H1 (cell line): ENCODE data around the gene CPLX1. TPM values are rescaled to one million over a fixed set of nuclear protein-coding genes. Genes with fewer than 3 reads are reported as not detected.

ENCODE experiments used
- CTCF ChIA-PET: fragments of 300-600 bp; sonication (Branson Sonifier 250); formaldehyde crosslinking; loops from one replicate; lab custom pipeline; 2021; ENCODE audit not compliant: partially characterized antibody; lab: Charles Lee
- POLR2A ChIA-PET: fragments of 300-600 bp; sonication (Branson Sonifier 250); formaldehyde crosslinking; loops from one replicate; lab custom pipeline; 2021; ENCODE audit warnings: inconsistent platforms; ENCODE audit not compliant: partially characterized antibody; lab: Charles Lee
- DNase-seq, 2 experiments: peaks; one replicate each; pipeline versions ENCODE4 v3.0.0 to v3.0.0-alpha.2; 2010 to 2022; ENCODE audit warnings: low spot score in 2 of 2, low read depth in 1 of 2, mixed read lengths in 1 of 2
- FAIRE-seq: peaks from 2 replicates; lab custom pipeline; 2011; peaks lifted over from hg19 to GRCh38; lab: Jason Lieb, UNC
- H2AFZ ChIP-seq: 2 replicates; pipeline ENCODE4 v1.8.1; 2012; ENCODE audit warnings: low read length, inconsistent platforms
- H2AK5ac ChIP-seq: 2 replicates; pipeline ENCODE4 v1.6.1; 2013; ENCODE audit warnings: low read depth, low read length
- H2BK120ac ChIP-seq: replicated peaks from 2 replicates; pipeline ENCODE3; 2013; ENCODE audit warnings: low read depth, low read length, inconsistent platforms
- H2BK12ac ChIP-seq: 2 replicates; pipeline ENCODE4 v1.6.1; 2013; ENCODE audit warnings: low read depth, low read length
- H2BK15ac ChIP-seq: 2 replicates; pipeline ENCODE4 v1.6.1; 2013; ENCODE audit warnings: low read length
- H2BK20ac ChIP-seq: 2 replicates; pipeline ENCODE4 v1.6.1; 2013; ENCODE audit warnings: low read length
- H2BK5ac ChIP-seq: 2 replicates; pipeline ENCODE4 v1.6.1; 2013; ENCODE audit warnings: low read depth, low read length
- H3K14ac ChIP-seq: 2 replicates; pipeline ENCODE4 v1.6.1; 2013; ENCODE audit warnings: inconsistent platforms; ENCODE audit not compliant: insufficient read length
- H3K18ac ChIP-seq: 2 replicates; pipeline ENCODE4 v1.6.1; 2013; ENCODE audit warnings: low read length; ENCODE audit errors: extremely low read depth
- H3K23ac ChIP-seq: 2 replicates; pipeline ENCODE4 v1.6.1; 2013; ENCODE audit warnings: inconsistent platforms; ENCODE audit not compliant: insufficient read length
- H3K23me2 ChIP-seq: 2 replicates; pipeline ENCODE4 v1.6.1; 2013; ENCODE audit warnings: low read depth, low read length
- H3K27ac ChIP-seq: 2 replicates; pipeline ENCODE4 v1.6.1; 2011; ENCODE audit warnings: low read depth, low read length, inconsistent platforms
- H3K27me3 ChIP-seq, 4 experiments: replicated peaks in 1 of 4; 1 replicate in 1 of 4; 2 replicates in 3 of 4; pipeline versions ENCODE4 v1.6.1 to v1.8.1; 2011 to 2013; ENCODE audit warnings: low read length in 3 of 4, mild to moderate bottlenecking in 3 of 4, inconsistent platforms in 2 of 4, mixed read lengths in 2 of 4, moderate library complexity in 1 of 4; ENCODE audit not compliant: control insufficient read depth in 3 of 4, insufficient read depth in 3 of 4; ENCODE audit errors: extremely low read depth in 1 of 4
- H3K36me3 ChIP-seq, 4 experiments: 2 replicates each; pipeline versions ENCODE4 v1.6.1 to v1.8.1; 2011 to 2013; ENCODE audit warnings: mild to moderate bottlenecking in 4 of 4, low read length in 3 of 4, moderate library complexity in 2 of 4, control low read depth in 1 of 4, inconsistent platforms in 1 of 4; ENCODE audit not compliant: insufficient read depth in 4 of 4, control insufficient read depth in 2 of 4
- H3K4ac ChIP-seq: replicated peaks from 2 replicates; pipeline ENCODE3; 2013; ENCODE audit warnings: low read length, low read depth, mixed read lengths, inconsistent platforms; ENCODE audit not compliant: insufficient read length
- H3K4me1 ChIP-seq, 4 experiments: replicated peaks in 1 of 4; 1 replicate in 1 of 4; 2 replicates in 3 of 4; pipeline versions ENCODE4 v1.6.1 to v1.8.1; 2011 to 2013; ENCODE audit warnings: low read length in 3 of 4, inconsistent platforms in 2 of 4, mixed read lengths in 1 of 4; ENCODE audit not compliant: insufficient read depth in 4 of 4, control insufficient read depth in 3 of 4
- H3K4me2 ChIP-seq, 2 experiments: 2 replicates each; pipeline versions ENCODE4 v1.6.1 to v1.8.1; 2011 to 2013; ENCODE audit warnings: low read depth in 2 of 2, low read length in 2 of 2, control low read depth in 1 of 2, inconsistent platforms in 1 of 2, mild to moderate bottlenecking in 1 of 2; ENCODE audit not compliant: insufficient read depth in 1 of 2
- H3K4me3 ChIP-seq, 4 experiments: fragments of 200-600, 300-600 bp in 1 of 4; sonication (generic), shearing (Covaris generic), sonication (Bioruptor Twin) in 1 of 4; 2 replicates each; pipeline versions ENCODE4 v1.5.1 to v1.8.1; 2011 to 2016; ENCODE audit warnings: low read length in 4 of 4, low read depth in 3 of 4, control low read depth in 2 of 4, inconsistent platforms in 2 of 4, mild to moderate bottlenecking in 2 of 4, mixed read lengths in 1 of 4, moderate library complexity in 1 of 4; ENCODE audit not compliant: insufficient read depth in 2 of 4; ENCODE audit errors: extremely low read depth in 1 of 4
- H3K56ac ChIP-seq: replicated peaks from 2 replicates; pipeline ENCODE3; 2013; ENCODE audit warnings: low read depth, mild to moderate bottlenecking, mixed read lengths, low read length, inconsistent platforms; ENCODE audit not compliant: insufficient read length
- H3K79me1 ChIP-seq: 2 replicates; pipeline ENCODE4 v1.6.1; 2013; ENCODE audit warnings: low read depth, low read length, control low read depth
- H3K79me2 ChIP-seq, 2 experiments: 2 replicates each; pipeline versions ENCODE4 v1.6.1 to v1.8.1; 2012 to 2013; ENCODE audit warnings: low read length in 2 of 2, mild to moderate bottlenecking in 2 of 2, inconsistent platforms in 1 of 2; ENCODE audit not compliant: insufficient read depth in 2 of 2, control insufficient read depth in 1 of 2
- H3K9ac ChIP-seq, 4 experiments: replicated peaks in 1 of 4; 1 replicate in 1 of 4; 2 replicates in 3 of 4; pipeline versions ENCODE4 v1.6.1 to v1.8.1; 2011 to 2013; ENCODE audit warnings: low read depth in 3 of 4, low read length in 3 of 4, control low read depth in 2 of 4, mild to moderate bottlenecking in 2 of 4, moderate library complexity in 2 of 4, inconsistent platforms in 1 of 4; ENCODE audit errors: extremely low read depth in 1 of 4
- H3K9me3 ChIP-seq, 2 experiments: 2 replicates each; pipeline versions ENCODE4 v1.6.1 to v1.8.1; 2012 to 2013; ENCODE audit warnings: mild to moderate bottlenecking in 2 of 2, moderate library complexity in 2 of 2, control low read depth in 1 of 2, inconsistent platforms in 1 of 2, low read depth in 1 of 2, low read length in 1 of 2, mixed read lengths in 1 of 2; ENCODE audit not compliant: insufficient read depth in 2 of 2
- H4K20me1 ChIP-seq, 2 experiments: replicated peaks in 1 of 2; 2 replicates each; pipeline versions ENCODE3 to v1.8.1; 2011 to 2013; ENCODE audit warnings: inconsistent platforms in 2 of 2, low read length in 2 of 2, mild to moderate bottlenecking in 1 of 2; ENCODE audit not compliant: insufficient read depth in 2 of 2, control insufficient read depth in 1 of 2
- H4K5ac ChIP-seq: 2 replicates; pipeline ENCODE4 v1.6.1; 2013; ENCODE audit warnings: low read length, low read depth, mixed read lengths, inconsistent platforms; ENCODE audit not compliant: insufficient read length
- H4K8ac ChIP-seq: 2 replicates; pipeline ENCODE4 v1.8.0; 2013; ENCODE audit warnings: mild to moderate bottlenecking, moderate library complexity, low read length, inconsistent platforms; ENCODE audit not compliant: insufficient read depth; ENCODE audit errors: extremely low read depth
- H4K91ac ChIP-seq: replicated peaks from 2 replicates; pipeline ENCODE3; 2013; ENCODE audit warnings: low read length, mixed read lengths, inconsistent platforms; ENCODE audit not compliant: insufficient read length
- ASH2L ChIP-seq: fragments of 200-600, 300-600 bp; sonication (generic); IDR thresholded peaks from one replicate; pipeline ENCODE4 v1.7.1; 2017; ENCODE audit warnings: low read length
- BCL11A ChIP-seq, 2 experiments: IDR thresholded peaks; one replicate each; pipeline ENCODE4 v1.6.1; 2011; ENCODE audit warnings: low read depth in 2 of 2, low read length in 2 of 2, mild to moderate bottlenecking in 2 of 2
- E2F6 ChIP-seq: IDR thresholded peaks from 2 replicates; pipeline ENCODE4 v1.6.1; 2012; ENCODE audit warnings: inconsistent platforms
- KDM1A ChIP-seq: fragments of 200-600, 300-600 bp; sonication (generic); IDR thresholded peaks from 2 replicates; pipeline ENCODE4 v1.7.1; 2016; ENCODE audit warnings: mild to moderate bottlenecking, low read length, borderline replicate concordance
- MAX ChIP-seq: IDR thresholded peaks from 2 replicates; pipeline ENCODE4 v1.6.1; 2012; ENCODE audit warnings: inconsistent platforms
- NRF1 ChIP-seq: IDR thresholded peaks from 2 replicates; pipeline ENCODE4 v1.6.1; 2011; ENCODE audit warnings: mild to moderate bottlenecking, low read depth, low read length, improper control_type of control experiment
- SIN3A ChIP-seq, 2 experiments: IDR thresholded peaks in 1 of 2; conservative IDR thresholded peaks in 1 of 2; 2 replicates each; pipeline ENCODE4 v1.6.1; 2011 to 2012; ENCODE audit warnings: low read length in 2 of 2, improper control_type of control experiment in 1 of 2, low read depth in 1 of 2, mild to moderate bottlenecking in 1 of 2
- whole genome bisulfite sequencing, 2 experiments: shearing (Covaris generic) in 1 of 2; methylation state at CpG; one replicate each; pipeline versions ENCODE4 v1.1.6 to v1.1.7; 2013 to 2015; ENCODE audit warnings: low lambda C conversion rate in 2 of 2, mixed read lengths in 2 of 2, inconsistent platforms in 1 of 2, low coverage in 1 of 2, missing lambda C conversion rate in 1 of 2; ENCODE audit not compliant: insufficient replicate concordance in 2 of 2, insufficient coverage in 1 of 2, insufficient read length in 1 of 2; ENCODE audit errors: extremely low coverage in 1 of 2, missing lambda C conversion rate in 1 of 2; 5-methylcytosine and 5-hydroxymethylcytosine counted together
- polyA plus RNA-seq, 7 experiments: library from polyadenylated mRNA; depleted of rRNA in 3 of 7; stranded (reverse) in 5 of 7; unstranded in 2 of 7; fragments of >200 nt in 5 of 7; fragments of 200-250 nt in 2 of 7; gene quantifications; 1 replicate in 5 of 7; 2 replicates in 1 of 7; 4 replicates in 1 of 7; pipeline versions ENCODE4 v1.2.1 to v1.2.3, GENCODE V29; 2011 to 2013; ENCODE audit warnings: missing spikeins in 2 of 7, mixed read lengths in 2 of 7
- total RNA-seq: library from RNA; stranded (reverse); fragmentation: NEBNext Ultra II Directional; extraction: Animal tissue kit (Norgen Biotek cat#: 25700); gene quantifications from 2 replicates; pipeline ENCODE4 v1.2.1, GENCODE V29; 2021

Gene CPLX1
- total and polyA plus RNA-seq, 2 of the 8 experiments (the other 6 are each of a cell fraction or from before 2014, with no cell fraction given), result 0.32 to 0.56 TPM

DNA sequence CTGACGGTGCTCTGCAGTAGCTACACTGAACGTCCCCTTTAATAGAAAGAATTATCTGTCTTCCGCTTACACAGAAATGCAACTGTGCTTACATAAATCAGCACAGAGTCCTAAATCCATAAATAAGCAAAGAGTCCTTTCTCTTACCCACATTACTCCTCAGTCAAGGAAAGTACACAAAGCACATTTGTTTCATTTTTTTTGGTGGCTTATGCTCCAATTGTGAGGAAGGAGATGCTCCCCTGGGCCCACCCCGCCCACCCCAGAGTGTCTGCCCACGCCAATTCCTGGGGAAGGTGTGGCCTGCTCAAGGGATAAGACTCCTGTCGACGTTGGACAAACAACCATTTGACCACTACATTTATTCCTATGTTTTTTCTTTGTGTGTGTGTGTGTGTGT, 53.8 kb downstream of the CPLX1 start:
- no peak overlapping the region for H2BK5ac ChIP-seq
- H3K79me2 ChIP-seq, result peaks cover 0 to 63% of the 10 kb centered on the region in 2 experiments; a peak in 3 of 4 replicates
- no peak overlapping the region for H2BK120ac ChIP-seq
- no peak overlapping the region for H3K27ac ChIP-seq
- no peak for TF ChIP-seq KDM1A
- TF ChIP-seq BCL11A (IDR thresholded peaks at IDR 0.05; ENCODE audit: low read depth in 2 of 2, low read length in 2 of 2), result no peak
- TF ChIP-seq NRF1, result no peak
- TF ChIP-seq ASH2L, result no peak
- TF ChIP-seq MAX, result no peak
- TF ChIP-seq SIN3A (conservative IDR thresholded peaks at IDR 0.05 in 1 of 2, IDR thresholded peaks at IDR 0.05 in 1 of 2; ENCODE audit: low read depth in 1 of 2, low read length in 2 of 2), result no peak
- TF ChIP-seq E2F6, result no peak
- no peak overlapping the region for H4K5ac ChIP-seq
- no peak overlapping the region for H3K56ac ChIP-seq
- ChIA-PET POLR2A (interaction anchor here (1.8 kb wide), 1 partner anchor 9 kb away, joined by 8 read pairs; no protein-coding TSS in a partner anchor), CTCF (no interaction called here)
- H3K23ac ChIP-seq, result no peak overlapping the region
- no peak overlapping the region for H3K18ac ChIP-seq
- H2AFZ ChIP-seq, result no peak overlapping the region
- H4K20me1 ChIP-seq, result peaks cover 18 to 35% of the 10 kb centered on the region in 2 experiments
- H4K8ac ChIP-seq, result no peak overlapping the region
- H3K36me3 ChIP-seq, result peaks cover 0 to 47% (median 17%) of the 10 kb centered on the region in 4 experiments; a peak in 7 of 8 replicates
- peaks cover 0 to 3% (median 0%) of the 10 kb centered on the region in 4 experiments; a peak in 3 of 7 replicates for H3K4me1 ChIP-seq
- no peak overlapping the region for H3K9ac ChIP-seq
- no peak overlapping the region for H3K4ac ChIP-seq
- H3K23me2 ChIP-seq, result no peaks in the 10 kb centered on the region
- DNase-seq (no peak), FAIRE-seq (no peak)
- H3K9me3 ChIP-seq, result no peaks in the 10 kb centered on the region
- no peak overlapping the region for H3K14ac ChIP-seq
- no peak overlapping the region for H3K4me3 ChIP-seq
- H3K27me3 ChIP-seq, result no peaks in the 10 kb centered on the region
- H2BK15ac ChIP-seq, result no peak overlapping the region
- H3K4me2 ChIP-seq, result no peak overlapping the region
- peaks cover 13% of the 10 kb centered on the region for H3K79me1 ChIP-seq
- H2BK20ac ChIP-seq, result no peak overlapping the region
- no peak overlapping the region for H2BK12ac ChIP-seq
- H4K91ac ChIP-seq, result no peak overlapping the region
- H2AK5ac ChIP-seq, result no peak overlapping the region
- WGBS, 2 experiments, result 80% methylated on average over 7 of the region's 7 CpGs; no CpG with 5 or more reads in 1 of the 2 experiments
